Keratinocyte (primary cell): ENCODE results near the gene KIFAP3.

ENCODE experiments used
- CTCF ChIP-seq, 3 experiments: IDR thresholded peaks in 1 of 3; conservative IDR thresholded peaks in 1 of 3; optimal IDR thresholded peaks in 1 of 3; 2 replicates in 2 of 3; 3 replicates in 1 of 3; pipeline versions ENCODE3 to v1.5.1; 2011; ENCODE audit warnings: low read length in 3 of 3, mild to moderate bottlenecking in 3 of 3, moderate library complexity in 2 of 3, control low read depth in 1 of 3, inconsistent platforms in 1 of 3; ENCODE audit not compliant: insufficient read depth in 2 of 3; ENCODE audit errors: extremely low read depth in 1 of 3
- EZH2 ChIP-seq: IDR thresholded peaks from one replicate; pipeline ENCODE4 v1.6.1; 2012; ENCODE audit warnings: inconsistent platforms, mild to moderate bottlenecking, low read length, moderate library complexity

- TF ChIP-seq CTCF (optimal IDR thresholded peaks at IDR 0.05 in 1 of 3, IDR thresholded peaks at IDR 0.05 in 1 of 3, conservative IDR thresholded peaks at IDR 0.05 in 1 of 3; ENCODE audit: extremely low read depth in 1 of 3, insufficient read depth in 2 of 3, low read length in 3 of 3) (no peak), EZH2 (no peak)
These were observed 159.3 kb downstream of the KIFAP3 start for GRCh38 chr1:169915150-169915549.
